Suprapubic skin (tissue), 3 donors: ENCODE results near the gene TF.

ENCODE experiments used
- CTCF ChIP-seq, 2 donors: fragments of 200-600 bp in 1 of 2; fragments of 450-650 bp in 1 of 2; sonication (generic) in 1 of 2; IDR thresholded peaks; one replicate each; pipeline ENCODE4 v1.5.1; 2016 to 2019; ENCODE audit warnings: antibody characterized with exemption in 2 of 2, mild to moderate bottlenecking in 1 of 2, moderate library complexity in 1 of 2
- POLR2AphosphoS5 ChIP-seq, 3 donors: sonication (generic); formaldehyde crosslinking; IDR thresholded peaks; one replicate each; pipeline ENCODE4 v1.6.1; 2017; ENCODE audit warnings: antibody characterized with exemption in 3 of 3

DNA sequence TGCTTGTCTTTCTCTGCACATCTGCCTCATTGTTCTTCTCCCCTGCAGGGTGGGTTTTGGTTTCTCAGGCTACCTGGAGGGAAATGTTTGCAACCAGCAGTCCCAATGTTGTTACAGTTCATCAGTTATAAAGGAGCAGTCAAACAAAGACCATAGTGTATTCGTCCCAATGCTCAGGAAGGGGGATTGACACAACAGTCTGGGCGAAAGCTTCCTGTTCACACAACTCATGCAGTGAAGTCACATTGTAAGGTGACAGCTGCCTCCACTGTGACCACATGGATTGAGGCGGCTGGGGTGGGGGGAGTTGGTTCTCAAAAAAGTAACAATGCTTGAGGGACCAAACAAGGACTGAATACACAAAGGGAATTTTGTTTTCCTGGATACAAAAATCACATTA, 28.8 kb upstream of the TF start:
- no peak for TF ChIP-seq CTCF (IDR thresholded peaks at IDR 0.05)
- TF ChIP-seq POLR2AphosphoS5 (IDR thresholded peaks at IDR 0.05), result no peak
